GM08714 (cell line): ENCODE results near the gene DDOST.
"Not testable (repeated sequence)": the region's sequence is repeated elsewhere in the genome, so short reads cannot be mapped to it uniquely, and the experiment has no call there.

ENCODE experiments used
- H3K4me3 ChIP-seq: fragments of 200-500 bp; sonication (Bioruptor generic); 2 replicates; pipeline ENCODE4 v1.5.1; 2014; ENCODE audit warnings: mild to moderate bottlenecking, low read length, inconsistent platforms
- ZNF274 ChIP-seq: IDR thresholded peaks from 2 replicates; pipeline ENCODE4 v1.6.1; 2012; ENCODE audit warnings: mild to moderate bottlenecking, low read depth, low read length

DDOST gene

GRCh38 chr1:20682571-20683236 lies 21.5 kb upstream of the DDOST start:
- no peak for TF ChIP-seq ZNF274
- H3K4me3 ChIP-seq: no peak overlapping the region

GRCh38 chr1:20681999-20682398 lies 20.8 kb upstream of the DDOST start:
- no peak for TF ChIP-seq ZNF274
- H3K4me3 ChIP-seq: no peak overlapping the region

- H3K4me3 ChIP-seq: no peak overlapping the region
- no peak for TF ChIP-seq ZNF274
Measured at GRCh38 chr1:20680269-20680668, 19.1 kb upstream of the DDOST start.

GRCh38 chr1:20678599-20678998 lies 17.4 kb upstream of the DDOST start:
- H3K4me3 ChIP-seq: no peak overlapping the region
- no peak for TF ChIP-seq ZNF274

- H3K4me3 ChIP-seq: not testable (repeated sequence)
Measured at GRCh38 chr1:20673626-20674025, 12.5 kb upstream of the DDOST start.

- no peak overlapping the region for H3K4me3 ChIP-seq
- TF ChIP-seq ZNF274: no peak
Measured at GRCh38 chr1:20672265-20672632, 11.1 kb upstream of the DDOST start.

- TF ChIP-seq ZNF274: no peak
- no peak overlapping the region for H3K4me3 ChIP-seq
Measured at GRCh38 chr1:20670936-20671335, 9.8 kb upstream of the DDOST start.

GRCh38 chr1:20668581-20668980 lies 7.4 kb upstream of the DDOST start:
- H3K4me3 ChIP-seq: no peak overlapping the region
- TF ChIP-seq ZNF274: no peak

- TF ChIP-seq ZNF274: no peak
Measured at GRCh38 chr1:20666804-20667203, 5.6 kb upstream of the DDOST start.

GRCh38 chr1:20666146-20666545 lies 5.0 kb upstream of the DDOST start:
- H3K4me3 ChIP-seq: no peak overlapping the region
- TF ChIP-seq ZNF274: no peak

More at GRCh38 chr1:20666804-20667203, 5.6 kb upstream of the DDOST start:
- no peak overlapping the region for H3K4me3 ChIP-seq

GRCh38 chr1:20665726-20666125 lies 4.6 kb upstream of the DDOST start:
- no peak for TF ChIP-seq ZNF274
- no peak overlapping the region for H3K4me3 ChIP-seq

- no peak for TF ChIP-seq ZNF274
Measured at GRCh38 chr1:20663969-20664715, 3.0 kb upstream of the DDOST start.

GRCh38 chr1:20663365-20663764 lies 2.2 kb upstream of the DDOST start:
- no peak for TF ChIP-seq ZNF274
- no peak overlapping the region for H3K4me3 ChIP-seq

More at GRCh38 chr1:20663969-20664715, 3.0 kb upstream of the DDOST start:
- H3K4me3 ChIP-seq: no peak overlapping the region

- peak overlapping the region; percentile 76 for H3K4me3 ChIP-seq
- no peak for TF ChIP-seq ZNF274
Measured at GRCh38 chr1:20662110-20662475, 924 bp upstream of the DDOST start.

- peak overlapping the region; percentile 98 for H3K4me3 ChIP-seq
- TF ChIP-seq ZNF274: no peak
Measured at GRCh38 chr1:20660847-20661206, 342 bp downstream of the DDOST start.

- no peak for TF ChIP-seq ZNF274
- peak overlapping the region; percentile 98 for H3K4me3 ChIP-seq
Measured at GRCh38 chr1:20660363-20660762, 806 bp downstream of the DDOST start.
